AG04449 (cell line): ENCODE measurements around the gene CDK11A.
"Not testable (repeated sequence)": the region's sequence is repeated elsewhere in the genome, so short reads cannot be mapped to it uniquely, and the experiment has no call there.

ENCODE experiments used
- CTCF ChIA-PET: fragments of 350-600 bp; formaldehyde crosslinking; extraction: SDS; loops from one replicate; lab custom pipeline; 2021; ENCODE audit warnings: antibody characterized with exemption; lab: Yijun Ruan, JAX
- POLR2A ChIA-PET: fragments of 400-600, 350-600 bp; formaldehyde crosslinking; extraction: SDS; loops from one replicate; lab custom pipeline; 2020; ENCODE audit warnings: antibody characterized with exemption, inconsistent platforms; lab: Yijun Ruan, JAX
- DNase-seq: peaks from one replicate; pipeline ENCODE4 v3.0.0-alpha.2; 2010; ENCODE audit warnings: low read depth, low spot score
- H3K4me3 ChIP-seq: 2 replicates; pipeline ENCODE4 v1.5.1; 2011; ENCODE audit warnings: low read depth, mild to moderate bottlenecking, control low read depth, low read length
- TF ChIP-seq, protein P1 (sequence below): IDR thresholded peaks from one replicate; pipeline ENCODE4 v1.5.1; 2011; ENCODE audit warnings: mild to moderate bottlenecking, moderate library complexity, low read length, control low read depth, inconsistent platforms; ENCODE audit not compliant: insufficient read depth; ENCODE audit errors: missing control alignments

CDK11A gene

DNA sequence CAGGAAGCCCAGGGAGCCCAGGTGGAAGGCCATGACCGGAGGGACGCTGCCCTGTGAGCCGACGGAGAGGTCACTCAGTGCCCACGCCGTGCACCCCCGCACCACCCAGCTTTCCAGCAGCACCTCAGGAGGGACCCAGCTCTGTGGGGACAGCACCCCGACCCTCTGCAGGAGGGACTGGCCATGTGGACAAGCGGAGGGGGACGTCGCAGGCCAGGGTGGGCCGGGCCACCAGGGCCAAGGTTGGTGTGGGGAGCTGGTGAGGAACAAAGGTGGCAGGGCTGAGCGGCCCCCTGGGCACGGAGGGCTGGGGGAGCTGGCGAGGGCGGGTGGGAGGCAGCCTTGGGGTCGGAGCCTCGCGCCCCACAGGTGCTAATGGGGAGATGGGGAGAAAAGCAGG, 31.3 kb upstream of the CDK11A start:
- no peak for DNase-seq
- POLR2A ChIA-PET = no interaction called here

DNA sequence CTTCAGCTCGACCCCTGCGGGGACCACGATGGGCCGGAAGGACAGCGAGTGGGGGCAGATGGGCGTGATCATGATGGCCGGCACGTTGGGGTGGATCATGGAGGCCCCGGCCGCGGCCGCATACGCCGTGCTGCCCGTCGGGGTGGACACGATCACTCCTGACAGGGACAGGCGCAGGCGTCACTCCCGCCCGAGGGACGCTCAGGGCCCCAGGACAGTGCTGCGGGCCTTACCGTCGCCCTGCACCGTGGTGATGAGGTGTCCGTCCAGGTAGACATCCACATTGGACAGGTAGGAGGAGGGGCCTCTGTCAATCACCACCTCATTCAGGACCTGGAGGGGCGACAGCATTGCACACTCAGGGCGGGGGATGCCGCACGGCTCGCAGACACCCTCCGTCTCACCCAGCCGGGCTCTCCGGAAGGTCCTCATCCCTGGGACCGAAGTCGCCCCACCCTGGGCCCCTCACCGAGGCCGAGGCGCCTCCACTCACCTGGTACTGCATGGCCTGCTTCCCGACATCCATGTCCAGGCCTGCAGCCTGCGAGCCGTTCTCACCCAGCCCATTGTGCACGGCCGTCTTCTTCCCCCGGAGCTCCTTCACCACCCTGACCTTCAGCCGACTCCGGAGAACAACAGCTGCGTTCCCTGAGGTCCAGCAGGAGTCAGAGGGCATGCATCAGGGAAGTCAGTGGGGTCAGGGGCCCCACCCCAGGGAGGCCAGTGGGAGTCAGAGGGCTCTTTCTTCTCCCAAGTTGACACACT, 30.1 kb upstream of the CDK11A start:
- no peak for DNase-seq
- TF ChIP-seq, protein P1, sequence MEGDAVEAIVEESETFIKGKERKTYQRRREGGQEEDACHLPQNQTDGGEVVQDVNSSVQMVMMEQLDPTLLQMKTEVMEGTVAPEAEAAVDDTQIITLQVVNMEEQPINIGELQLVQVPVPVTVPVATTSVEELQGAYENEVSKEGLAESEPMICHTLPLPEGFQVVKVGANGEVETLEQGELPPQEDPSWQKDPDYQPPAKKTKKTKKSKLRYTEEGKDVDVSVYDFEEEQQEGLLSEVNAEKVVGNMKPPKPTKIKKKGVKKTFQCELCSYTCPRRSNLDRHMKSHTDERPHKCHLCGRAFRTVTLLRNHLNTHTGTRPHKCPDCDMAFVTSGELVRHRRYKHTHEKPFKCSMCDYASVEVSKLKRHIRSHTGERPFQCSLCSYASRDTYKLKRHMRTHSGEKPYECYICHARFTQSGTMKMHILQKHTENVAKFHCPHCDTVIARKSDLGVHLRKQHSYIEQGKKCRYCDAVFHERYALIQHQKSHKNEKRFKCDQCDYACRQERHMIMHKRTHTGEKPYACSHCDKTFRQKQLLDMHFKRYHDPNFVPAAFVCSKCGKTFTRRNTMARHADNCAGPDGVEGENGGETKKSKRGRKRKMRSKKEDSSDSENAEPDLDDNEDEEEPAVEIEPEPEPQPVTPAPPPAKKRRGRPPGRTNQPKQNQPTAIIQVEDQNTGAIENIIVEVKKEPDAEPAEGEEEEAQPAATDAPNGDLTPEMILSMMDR = no peak
- H3K4me3 ChIP-seq = no peak overlapping the region
- POLR2A ChIA-PET = no interaction called here
- CTCF ChIA-PET = interaction anchor here (1.0 kb wide), 1 partner anchor 151 kb away, joined by 3 read pairs; no protein-coding TSS in a partner anchor

More for the DNA sequence above, 31.3 kb upstream of the CDK11A start:
- CTCF ChIA-PET = interaction anchor here (1.0 kb wide), 1 partner anchor 150 kb away, joined by 3 read pairs; no protein-coding TSS in a partner anchor
- no peak overlapping the region for H3K4me3 ChIP-seq
- TF ChIP-seq, protein P1 = no peak

DNA sequence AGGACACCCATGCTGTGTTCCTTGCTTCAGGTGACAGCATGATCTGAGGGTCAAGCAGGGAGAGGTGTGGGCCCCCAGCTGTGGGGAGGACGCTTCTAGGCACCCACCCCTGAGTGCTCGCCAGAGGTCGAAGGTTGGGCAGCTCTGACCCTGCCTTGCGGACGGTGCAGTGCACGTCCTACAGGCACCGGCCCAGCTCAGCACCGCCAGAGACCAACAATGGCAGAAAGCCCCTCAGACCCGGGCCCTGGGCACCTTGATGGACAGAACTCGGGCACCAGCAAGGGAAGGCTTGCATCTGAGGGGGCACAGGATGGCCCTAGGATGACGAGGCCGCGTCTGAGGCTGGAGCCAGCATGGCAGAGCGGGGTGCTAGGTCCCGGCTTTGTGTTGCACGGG, 29.4 kb upstream of the CDK11A start:
- TF ChIP-seq, protein P1 = no peak
- no peak for DNase-seq
- POLR2A ChIA-PET = no interaction called here
- no peak overlapping the region for H3K4me3 ChIP-seq
- CTCF ChIA-PET = no interaction called here

DNA sequence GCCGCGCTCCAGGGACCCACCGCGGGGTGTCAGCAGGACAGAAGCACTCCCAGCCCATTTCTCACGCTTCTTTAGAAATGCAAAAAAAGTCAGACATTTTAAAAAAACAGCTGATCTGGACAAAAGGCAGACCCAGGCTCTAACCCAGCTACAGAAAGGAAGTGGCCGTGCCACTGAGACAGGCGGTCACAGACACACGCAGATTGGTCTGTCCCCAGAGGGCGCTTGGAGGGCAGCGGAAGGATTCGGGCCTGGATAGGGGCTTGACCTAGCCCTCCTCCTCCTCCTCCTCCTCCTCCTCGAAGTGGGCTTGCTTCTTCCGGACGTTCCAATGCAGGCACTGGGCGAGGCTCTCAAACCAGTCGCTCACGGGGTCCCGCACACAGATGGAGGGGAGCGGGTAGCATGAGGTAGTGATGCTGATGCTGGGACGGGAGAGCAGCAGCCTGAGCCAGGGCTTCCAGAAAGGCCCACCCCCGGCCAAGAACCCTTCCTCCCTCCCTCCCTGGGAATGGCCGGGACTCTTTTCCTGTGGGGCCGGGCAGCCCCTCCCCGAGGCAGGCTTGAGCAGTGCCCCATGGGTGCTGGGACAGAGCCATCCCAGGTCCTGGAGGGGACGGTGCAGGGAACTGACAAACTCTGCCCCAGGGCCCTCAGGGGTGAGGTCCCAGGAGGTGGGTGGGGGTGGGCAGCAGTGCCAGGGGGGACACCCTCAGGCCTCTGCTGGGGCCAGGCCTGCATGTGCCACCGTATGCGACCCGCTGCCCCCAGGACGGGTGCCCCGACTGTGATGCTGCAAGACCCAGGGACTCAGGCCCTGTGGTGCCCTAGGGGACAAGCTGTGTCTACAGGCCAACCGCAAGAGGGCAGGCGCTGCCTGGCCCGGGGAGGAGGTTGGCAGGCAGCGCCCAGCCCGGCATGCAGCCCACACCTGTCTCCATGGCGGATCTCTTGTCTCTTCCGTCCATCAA, 28.8 kb upstream of the CDK11A start:
- ChIA-PET CTCF (no interaction called here), POLR2A (no interaction called here)
- no peak overlapping the region for H3K4me3 ChIP-seq
- TF ChIP-seq, protein P1 = no peak
- DNase-seq = no peak

DNA sequence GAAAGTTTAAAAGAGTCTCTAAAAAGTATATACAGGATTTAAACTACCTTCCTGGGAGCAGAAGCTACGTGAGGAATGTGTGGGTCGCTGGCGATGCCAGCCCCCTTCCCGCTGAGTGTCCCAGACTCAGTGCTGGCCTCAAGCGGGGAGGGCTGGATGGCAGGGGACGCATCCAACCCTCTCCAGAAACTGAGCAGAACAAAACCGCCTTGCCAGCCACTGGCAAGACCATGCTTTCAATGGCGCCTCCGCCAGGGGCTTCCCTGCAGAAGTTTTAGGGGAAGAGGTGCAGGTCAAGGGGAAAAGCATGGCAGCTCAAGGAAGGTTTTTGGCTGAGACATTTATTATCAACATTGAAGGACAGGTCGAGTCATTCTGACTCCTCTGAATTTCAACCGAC, 28.0 kb upstream of the CDK11A start:
- ChIA-PET POLR2A (no interaction called here), CTCF (no interaction called here)
- TF ChIP-seq, protein P1 = no peak
- H3K4me3 ChIP-seq = no peak overlapping the region
- no peak for DNase-seq

DNA sequence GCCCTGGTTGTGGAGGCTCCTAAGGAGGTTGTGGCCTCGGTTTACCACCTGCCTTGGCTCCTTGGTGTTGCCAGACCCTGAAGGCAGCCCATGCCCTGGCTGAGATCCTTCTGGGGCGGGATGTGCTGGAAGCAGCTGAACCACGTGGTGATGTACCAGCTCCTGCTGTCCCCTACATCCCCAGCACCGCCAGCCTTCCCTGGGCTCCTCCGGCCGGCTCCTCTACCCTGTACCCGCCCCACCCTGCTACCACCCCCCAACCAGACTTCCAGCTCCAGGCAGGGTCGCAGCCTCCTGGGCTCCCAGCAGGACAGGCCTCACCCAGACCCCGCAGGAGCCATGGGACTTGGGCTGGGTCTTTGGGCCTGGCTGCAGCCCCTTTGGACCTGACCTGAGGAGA, 25.8 kb upstream of the CDK11A start:
- H3K4me3 ChIP-seq, CTCF ChIA-PET, POLR2A ChIA-PET, DNase-seq: not testable (repeated sequence)
